Effector memory CD4-positive, alpha-beta T cell (primary cell): ENCODE results near the gene ERICH3.

Source experiments
- DNase-seq, 3 donors: peaks; one replicate each; pipeline ENCODE4 v3.0.0-alpha.2; 2020
- H3K27ac ChIP-seq: 2 replicates; pipeline ENCODE4 v1.7.0; 2013; ENCODE audit warnings: mild to moderate bottlenecking, low read length, moderate library complexity; ENCODE audit not compliant: insufficient read depth, poor library complexity, severe bottlenecking
- H3K27me3 ChIP-seq: replicated peaks from 2 replicates; pipeline ENCODE4 v1.7.0; 2013; ENCODE audit warnings: mild to moderate bottlenecking, low read length; ENCODE audit not compliant: insufficient read depth, control insufficient read depth, poor library complexity, severe bottlenecking
- H3K36me3 ChIP-seq: 2 replicates; pipeline ENCODE4 v1.7.0; 2013; ENCODE audit warnings: mild to moderate bottlenecking, low read length, moderate library complexity; ENCODE audit not compliant: control insufficient read depth, insufficient read depth
- H3K4me1 ChIP-seq: 2 replicates; pipeline ENCODE4 v1.7.0; 2013; ENCODE audit warnings: low read length, mild to moderate bottlenecking; ENCODE audit not compliant: control insufficient read depth, insufficient read depth, poor library complexity, severe bottlenecking
- H3K4me3 ChIP-seq: 2 replicates; pipeline ENCODE4 v1.7.0; 2013; ENCODE audit warnings: low read length, low read depth, mild to moderate bottlenecking; ENCODE audit not compliant: insufficient read depth, poor library complexity, severe bottlenecking
- H3K9me3 ChIP-seq: 2 replicates; pipeline ENCODE4 v1.7.0; 2013; ENCODE audit warnings: mild to moderate bottlenecking, low read length, moderate library complexity; ENCODE audit not compliant: control insufficient read depth

Gene ERICH3

DNA sequence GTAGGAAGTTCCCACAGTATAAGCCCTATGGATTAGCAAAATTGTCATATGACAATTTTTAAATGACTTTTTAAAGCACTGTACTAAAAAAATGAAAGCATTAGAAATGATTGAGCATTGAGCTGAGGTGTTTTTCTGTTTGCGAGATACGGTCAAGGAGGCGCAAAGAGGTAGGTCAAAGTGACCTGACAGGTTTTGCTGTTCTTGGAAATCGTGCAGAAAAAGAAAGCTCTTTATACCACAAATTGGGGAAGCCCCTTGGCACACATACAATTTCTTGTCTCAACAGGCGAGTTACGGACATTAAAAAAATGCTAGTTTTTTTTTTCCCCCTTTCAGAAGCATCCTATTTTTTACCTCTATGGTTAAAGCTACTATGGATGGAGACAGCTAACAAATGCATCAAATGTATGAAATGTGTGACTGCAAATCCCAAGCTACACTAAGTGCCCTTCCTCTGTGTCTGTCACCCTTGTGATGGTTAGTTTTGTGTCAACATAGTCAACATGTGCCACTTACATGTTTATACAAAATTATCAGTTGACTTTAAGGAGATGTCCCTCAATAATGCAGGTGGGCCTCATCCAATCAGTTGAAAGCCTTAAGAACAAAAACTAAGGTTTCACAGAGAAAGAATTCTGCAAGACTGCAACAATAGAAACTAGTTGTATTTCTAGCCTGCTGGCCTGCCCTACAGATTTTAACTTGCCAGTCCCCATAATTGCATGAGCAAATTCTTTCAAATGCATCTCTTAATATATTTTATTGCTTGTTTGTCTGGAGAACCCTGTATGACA is 30.0 kb upstream of the ERICH3 start:
- H3K4me3 ChIP-seq: no peak overlapping the region
- H3K4me1 ChIP-seq: no peaks in the 10 kb centered on the region
- no peak for DNase-seq
- H3K36me3 ChIP-seq: peaks cover 12% of the 10 kb centered on the region
- no peak overlapping the region for H3K27ac ChIP-seq
- no peaks in the 10 kb centered on the region for H3K9me3 ChIP-seq
- no peaks in the 10 kb centered on the region for H3K27me3 ChIP-seq

DNA sequence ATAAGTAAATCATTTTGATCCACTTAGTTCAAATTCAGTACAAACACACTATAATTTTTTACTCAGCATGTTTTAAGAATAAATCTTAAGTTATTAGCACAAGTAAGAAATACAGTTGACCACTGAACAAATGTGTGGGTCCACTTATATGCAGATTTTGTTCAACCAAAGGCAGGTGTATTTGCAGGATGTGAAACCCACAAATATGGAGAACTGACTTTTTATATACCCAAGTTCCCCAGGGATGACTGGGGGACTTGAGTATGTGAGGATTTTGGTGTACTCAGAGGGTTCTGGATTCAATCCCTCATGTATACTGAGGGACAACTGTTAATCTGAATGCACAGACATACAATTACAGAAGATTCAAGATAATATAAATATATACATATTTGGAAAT is 25.7 kb upstream of the ERICH3 start:
- Histone ChIP-seq H3K4me3 (no peak overlapping the region), H3K9me3 (no peaks in the 10 kb centered on the region)

DNA sequence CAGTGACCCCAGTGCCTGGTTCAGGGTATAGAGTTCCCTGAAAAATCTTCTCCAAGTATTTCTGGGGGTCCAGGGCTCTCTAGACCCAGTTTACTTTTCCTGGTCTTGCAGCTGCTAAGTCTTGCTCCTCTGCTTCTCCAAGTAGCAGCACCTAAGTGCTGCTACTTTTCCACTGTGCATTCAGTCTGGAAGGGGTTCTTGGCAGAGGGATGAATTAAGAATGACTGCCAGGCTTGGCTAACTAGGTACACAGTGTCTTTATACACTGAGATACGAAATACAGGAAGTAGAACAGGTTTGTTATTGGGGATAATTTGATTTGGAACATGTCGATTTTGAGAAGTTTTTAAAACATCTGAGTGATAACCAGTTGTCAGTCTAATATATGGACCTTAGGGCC is 24.2 kb upstream of the ERICH3 start:
- no peaks in the 10 kb centered on the region for H3K4me1 ChIP-seq
- no peak overlapping the region for H3K27ac ChIP-seq
- H3K36me3 ChIP-seq: no peaks in the 10 kb centered on the region
- H3K9me3 ChIP-seq: no peaks in the 10 kb centered on the region
- no peak for DNase-seq
- no peak overlapping the region for H3K4me3 ChIP-seq
- H3K27me3 ChIP-seq: no peaks in the 10 kb centered on the region

More for the DNA sequence above, 25.7 kb upstream of the ERICH3 start:
- Histone ChIP-seq H3K4me1 (no peaks in the 10 kb centered on the region), H3K27ac (no peak overlapping the region), H3K27me3 (no peaks in the 10 kb centered on the region), H3K36me3 (no peaks in the 10 kb centered on the region)
- DNase-seq: no peak

DNA sequence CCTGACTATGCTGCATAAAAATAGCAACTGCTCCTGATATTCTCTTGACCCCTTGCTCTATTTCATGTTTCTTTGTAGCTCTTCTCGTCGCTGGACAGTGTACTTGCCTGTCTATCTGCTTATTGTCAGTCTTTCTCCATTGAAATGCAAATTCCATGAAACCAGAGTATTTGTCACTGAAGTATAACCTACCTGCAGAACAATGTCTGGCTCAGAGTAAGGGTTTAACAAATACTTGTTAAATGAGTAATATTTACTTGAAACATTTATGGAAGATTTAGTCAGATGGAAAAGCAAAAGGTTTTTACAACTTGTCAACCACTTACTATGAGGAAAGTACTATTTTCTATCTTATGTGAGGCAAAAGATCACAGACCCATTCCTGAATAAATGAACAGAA is 19.9 kb upstream of the ERICH3 start:
- no peak for DNase-seq
- H3K27ac ChIP-seq: no peak overlapping the region

DNA sequence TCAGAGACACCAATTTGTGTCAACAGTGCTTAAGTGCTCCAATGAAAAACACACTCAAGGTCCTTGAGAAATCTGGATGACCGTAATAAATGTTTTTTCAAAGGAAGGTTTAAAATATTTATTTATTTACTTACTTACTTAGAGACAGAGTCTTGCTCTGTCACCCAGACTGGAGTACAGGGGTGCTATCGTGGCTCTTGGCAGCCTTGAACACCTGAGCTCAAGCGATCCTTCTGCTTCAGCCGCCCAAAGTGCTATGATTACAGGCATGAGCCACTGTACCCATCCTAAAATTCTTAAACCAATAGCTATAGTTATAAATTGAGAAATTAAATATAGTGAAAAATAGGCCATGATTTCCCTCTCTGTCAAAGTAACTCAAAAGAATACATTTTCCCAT is 17.3 kb upstream of the ERICH3 start:
- no peak for DNase-seq
- no peak overlapping the region for H3K4me3 ChIP-seq

More for the DNA sequence above, 19.9 kb upstream of the ERICH3 start:
- Histone ChIP-seq H3K4me1 (no peaks in the 10 kb centered on the region), H3K4me3 (no peak overlapping the region), H3K27me3 (no peaks in the 10 kb centered on the region), H3K9me3 (no peaks in the 10 kb centered on the region), H3K36me3 (no peaks in the 10 kb centered on the region)

DNA sequence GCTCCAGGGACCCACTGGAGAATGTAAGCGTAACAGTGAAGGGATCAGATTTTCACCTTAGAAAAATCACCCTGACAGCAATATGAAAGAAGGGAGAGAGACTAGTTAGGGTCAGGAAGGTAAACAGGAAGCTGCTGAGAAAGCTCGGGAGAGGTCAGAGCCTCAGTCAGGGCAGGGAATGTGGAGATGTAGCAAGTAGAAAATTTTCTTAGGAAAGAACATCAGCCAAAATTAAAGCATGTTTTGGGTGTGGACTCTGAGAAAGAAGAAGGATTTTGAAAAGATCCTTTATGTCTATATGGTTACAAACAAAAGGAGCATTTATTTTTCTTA is 16.7 kb upstream of the ERICH3 start:
- Histone ChIP-seq H3K4me1 (no peaks in the 10 kb centered on the region), H3K9me3 (no peaks in the 10 kb centered on the region), H3K36me3 (no peaks in the 10 kb centered on the region), H3K27me3 (no peaks in the 10 kb centered on the region), H3K4me3 (no peak overlapping the region), H3K27ac (no peak overlapping the region)
- no peak for DNase-seq

More for the DNA sequence above, 17.3 kb upstream of the ERICH3 start:
- no peaks in the 10 kb centered on the region for H3K9me3 ChIP-seq
- H3K27ac ChIP-seq: no peak overlapping the region
- H3K27me3 ChIP-seq: no peaks in the 10 kb centered on the region
- no peaks in the 10 kb centered on the region for H3K36me3 ChIP-seq
- no peaks in the 10 kb centered on the region for H3K4me1 ChIP-seq

DNA sequence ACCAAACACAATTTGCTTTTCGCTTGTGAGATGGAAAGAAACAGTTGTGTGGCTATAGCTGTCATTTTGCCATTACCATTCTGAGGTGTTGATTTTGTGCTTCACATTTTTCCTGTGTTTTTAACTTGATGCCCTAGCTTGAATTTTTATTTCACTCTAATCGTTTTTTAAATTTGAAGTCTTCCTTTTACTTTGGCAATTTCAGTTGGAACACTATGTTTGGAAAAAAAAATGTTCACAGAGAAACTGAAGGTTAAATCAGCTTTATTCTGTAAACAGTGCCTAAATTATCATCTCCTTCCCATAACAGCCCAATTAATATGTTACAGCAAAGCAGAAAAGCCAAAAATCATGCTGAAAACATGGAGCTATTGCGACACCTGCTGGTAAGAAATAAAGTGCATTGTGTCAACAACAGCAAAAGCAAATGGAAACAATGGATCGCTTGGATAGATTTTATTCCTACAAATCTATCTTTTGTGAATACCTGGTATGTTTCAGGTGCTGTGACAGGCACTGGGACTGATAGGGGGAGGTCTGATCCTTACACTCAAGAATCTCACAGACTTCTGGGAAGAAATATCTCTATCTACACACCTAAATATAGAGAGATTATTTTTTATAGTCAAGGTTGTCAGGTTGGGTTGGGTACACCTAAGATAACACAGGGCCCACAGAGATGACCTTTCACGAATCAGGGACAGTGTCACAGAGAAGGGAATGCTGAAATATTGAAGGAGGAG is 16.2 kb upstream of the ERICH3 start:
- DNase-seq: peak in 1 of 3 donors; percentile 12
- Histone ChIP-seq H3K27ac (no peak overlapping the region), H3K27me3 (no peaks in the 10 kb centered on the region), H3K4me3 (no peak overlapping the region), H3K4me1 (no peaks in the 10 kb centered on the region), H3K36me3 (no peaks in the 10 kb centered on the region), H3K9me3 (no peaks in the 10 kb centered on the region)

DNA sequence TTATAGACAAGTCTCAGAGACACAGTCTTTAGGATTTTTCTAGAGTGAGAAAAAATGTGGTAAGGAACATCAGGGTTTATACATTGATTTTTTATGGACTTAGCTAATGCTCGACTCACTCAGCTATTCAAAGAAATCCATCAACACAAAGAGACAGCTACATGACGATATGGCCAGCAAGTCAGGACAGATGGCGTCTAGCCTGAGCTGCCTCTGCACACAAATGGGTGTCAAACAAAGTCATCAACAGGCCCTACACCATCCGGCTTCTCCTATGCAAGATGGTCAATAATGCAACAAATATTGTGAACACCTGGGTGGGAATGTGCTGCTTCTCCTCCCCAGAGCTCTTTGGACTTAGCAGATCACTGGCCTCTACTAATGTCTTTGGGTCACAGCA is 13.3 kb upstream of the ERICH3 start:
- no peak for DNase-seq
- H3K4me3 ChIP-seq: no peak overlapping the region
- H3K27me3 ChIP-seq: no peaks in the 10 kb centered on the region

DNA sequence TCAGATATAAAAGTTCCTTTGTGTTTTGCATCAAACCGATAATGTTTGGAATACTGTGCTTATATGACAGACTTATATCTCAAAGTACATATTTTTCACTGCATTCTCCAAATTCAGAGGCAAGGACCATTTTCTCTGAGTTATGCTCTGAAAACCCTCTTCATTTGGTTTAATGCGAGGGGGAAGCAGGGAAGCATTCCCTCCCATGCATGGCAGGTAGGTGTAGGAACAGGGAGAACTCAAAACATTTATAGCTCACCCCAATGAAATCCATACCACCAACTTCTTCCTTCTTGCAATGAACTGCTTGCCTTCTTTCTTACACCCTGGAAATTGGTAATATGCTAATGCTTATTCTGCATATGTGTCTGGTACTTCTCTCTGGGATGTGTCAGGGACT is 10.7 kb upstream of the ERICH3 start:
- Histone ChIP-seq H3K36me3 (no peaks in the 10 kb centered on the region), H3K27me3 (no peaks in the 10 kb centered on the region), H3K4me3 (no peak overlapping the region), H3K27ac (no peak overlapping the region), H3K4me1 (no peaks in the 10 kb centered on the region), H3K9me3 (no peaks in the 10 kb centered on the region)
- no peak for DNase-seq

More for the DNA sequence above, 13.3 kb upstream of the ERICH3 start:
- Histone ChIP-seq H3K9me3 (no peaks in the 10 kb centered on the region), H3K4me1 (no peaks in the 10 kb centered on the region), H3K36me3 (no peaks in the 10 kb centered on the region), H3K27ac (no peak overlapping the region)

DNA sequence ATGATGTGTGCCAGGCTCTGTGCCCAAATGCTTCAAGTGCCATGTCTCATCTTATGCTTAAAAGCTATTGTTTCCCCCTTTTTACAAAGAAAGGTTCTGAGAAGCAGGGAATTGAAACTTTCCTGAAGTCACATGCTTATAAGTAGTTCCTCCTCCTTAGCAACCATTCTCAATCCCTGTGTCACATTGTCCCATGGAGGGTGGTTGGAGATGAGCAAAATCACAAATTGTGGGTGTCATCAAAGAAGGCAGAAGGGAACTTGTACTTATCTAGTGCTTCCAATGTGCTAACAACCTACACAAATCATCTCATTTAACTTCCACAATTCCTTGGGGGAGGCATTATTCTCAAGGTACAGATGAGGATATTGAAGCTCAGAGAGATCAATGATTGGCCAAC is 10.1 kb upstream of the ERICH3 start:
- Histone ChIP-seq H3K4me3 (no peak overlapping the region), H3K9me3 (no peaks in the 10 kb centered on the region), H3K27ac (no peak overlapping the region), H3K36me3 (no peaks in the 10 kb centered on the region), H3K27me3 (no peaks in the 10 kb centered on the region), H3K4me1 (no peaks in the 10 kb centered on the region)
- no peak for DNase-seq
